ENCODE data around the gene ASCC2.

The ASCC2 gene

DNA sequence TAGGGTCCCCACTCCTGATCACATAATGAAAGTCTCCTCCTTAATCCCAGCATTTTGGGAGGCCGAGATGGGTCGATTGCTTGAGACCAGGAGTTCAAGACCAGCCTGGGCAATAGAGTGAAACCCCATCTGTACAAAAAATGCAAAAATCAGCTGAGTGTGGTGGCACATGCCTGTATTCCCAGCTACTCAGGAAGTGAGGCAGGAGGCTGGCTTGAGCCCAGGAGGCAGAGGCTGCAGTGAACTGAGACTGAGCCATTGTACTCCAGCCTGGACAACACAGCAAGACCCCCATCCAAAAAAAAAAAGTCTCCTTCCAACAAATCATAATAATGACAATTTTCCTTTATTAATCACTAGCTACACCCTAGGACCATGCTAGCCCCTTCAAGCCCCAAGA is 86.4 kb downstream of the ASCC2 start:
- DNase-seq: no peak

DNA sequence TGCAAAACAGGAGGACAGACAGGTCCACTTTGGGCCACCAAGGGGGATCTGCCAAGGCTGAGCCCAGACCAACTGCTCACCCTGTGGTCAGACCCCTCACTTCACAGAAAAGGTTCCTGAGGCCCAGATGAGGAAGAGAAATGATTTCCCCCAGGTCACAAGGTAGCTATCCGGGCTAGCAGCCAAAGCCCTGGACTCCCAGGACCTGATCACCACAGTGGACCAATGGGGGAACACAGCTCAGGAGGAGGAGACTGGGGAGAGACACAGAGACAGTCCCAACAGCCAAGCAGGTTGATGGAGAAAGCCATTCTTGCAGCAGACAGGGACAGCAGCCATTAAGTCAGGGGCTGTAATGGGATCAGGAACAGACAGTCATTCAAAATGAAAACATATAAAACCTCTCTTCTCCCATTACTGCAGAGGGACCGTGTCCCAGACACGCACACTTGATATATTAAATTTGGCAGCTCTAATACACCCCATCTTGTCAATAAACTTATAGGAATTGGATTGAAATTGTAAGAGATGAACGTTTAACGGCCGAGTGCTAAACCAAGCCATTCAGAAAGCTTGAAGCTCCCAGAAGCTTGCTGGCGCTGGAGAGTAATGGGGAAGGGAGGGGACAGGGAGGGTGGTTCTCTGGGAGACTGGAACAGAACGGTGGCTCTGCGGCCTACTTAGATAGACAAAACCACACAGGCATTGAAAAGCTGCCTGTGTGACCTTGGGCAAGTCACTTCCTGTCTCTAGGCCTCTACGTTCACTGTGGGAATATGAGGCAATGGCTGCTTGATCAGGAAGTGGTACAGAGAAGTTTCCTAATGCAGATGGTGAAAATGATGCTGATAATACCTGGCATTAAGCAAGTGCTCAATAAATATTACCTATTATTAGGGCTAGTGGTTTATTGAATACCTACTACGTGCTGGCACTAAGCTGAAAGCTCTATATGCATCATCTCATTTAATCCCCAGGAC is 87.2 kb downstream of the ASCC2 start:
- DNase-seq: peak; percentile 16

DNA sequence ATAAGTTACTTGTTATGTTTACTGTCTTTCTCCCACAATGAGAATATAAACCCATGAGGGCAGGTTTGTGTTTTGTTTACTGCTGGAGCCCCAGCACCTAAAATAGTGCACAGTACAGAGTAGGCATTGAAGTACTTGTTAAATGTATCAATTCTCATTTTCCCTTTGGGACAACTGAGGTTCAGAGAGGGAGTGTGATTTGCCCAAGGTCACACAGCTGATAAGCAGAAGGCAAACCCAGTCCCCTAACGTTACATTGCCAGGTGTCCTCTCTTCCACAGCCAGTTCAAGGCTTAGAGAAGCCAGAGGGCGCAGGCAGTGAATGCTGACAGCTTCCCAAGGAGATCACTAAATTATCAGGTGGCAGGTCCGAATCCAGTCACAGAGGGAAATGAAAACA is 88.0 kb downstream of the ASCC2 start:
- DNase-seq: no peak

DNA sequence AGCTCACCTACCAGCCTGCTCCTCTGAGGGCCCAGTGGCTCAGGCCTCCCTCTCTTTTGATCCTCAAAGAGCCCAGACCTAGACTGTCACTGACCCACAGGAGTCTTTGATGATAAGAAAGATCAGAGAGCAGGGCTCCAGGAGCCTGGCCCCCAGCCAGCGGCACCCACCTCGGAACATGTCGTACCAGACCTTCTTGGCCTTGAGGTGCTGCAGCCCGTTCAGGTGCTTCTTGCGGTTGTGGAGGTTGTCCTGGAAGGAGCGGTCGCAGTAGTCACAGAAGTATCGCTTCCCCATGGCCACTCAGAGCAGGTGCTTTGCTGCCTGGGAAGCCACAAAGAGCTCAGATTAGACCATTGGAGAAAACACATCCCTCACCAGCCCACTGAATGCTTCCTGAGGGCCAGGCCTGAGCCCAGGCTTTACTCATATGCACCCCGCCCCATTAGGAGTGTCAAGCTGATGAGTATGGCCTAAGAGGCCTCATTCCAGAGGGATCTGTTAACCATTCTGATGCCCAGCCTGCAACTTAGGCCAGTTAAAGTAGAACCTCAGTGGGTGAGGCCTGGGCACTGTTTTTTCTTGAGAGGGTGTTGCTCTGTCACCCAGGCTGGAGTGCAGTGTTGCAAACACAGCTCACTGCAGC is 89.7 kb downstream of the ASCC2 start:
- DNase-seq: no peak

DNA sequence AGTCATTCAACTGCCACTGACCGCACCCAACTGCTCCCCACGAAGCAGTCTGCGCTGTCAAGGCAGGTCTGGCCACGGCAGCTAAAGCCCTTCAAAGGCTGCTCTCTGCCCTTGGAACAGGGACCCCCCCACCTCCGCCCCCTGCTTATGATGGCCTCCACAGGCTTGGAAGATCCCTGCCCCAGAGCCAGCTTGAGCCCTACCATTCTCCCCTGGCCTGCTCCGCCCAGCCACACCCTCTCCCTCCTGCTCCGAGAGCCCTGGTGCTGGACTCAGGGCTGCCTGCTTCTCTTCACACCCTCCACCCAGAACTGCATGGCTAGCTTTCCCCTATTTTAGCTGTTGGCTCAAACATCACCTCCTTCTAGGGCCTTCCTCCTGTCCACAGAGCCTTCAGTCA is 90.2 kb downstream of the ASCC2 start:
- no peak for DNase-seq

DNA sequence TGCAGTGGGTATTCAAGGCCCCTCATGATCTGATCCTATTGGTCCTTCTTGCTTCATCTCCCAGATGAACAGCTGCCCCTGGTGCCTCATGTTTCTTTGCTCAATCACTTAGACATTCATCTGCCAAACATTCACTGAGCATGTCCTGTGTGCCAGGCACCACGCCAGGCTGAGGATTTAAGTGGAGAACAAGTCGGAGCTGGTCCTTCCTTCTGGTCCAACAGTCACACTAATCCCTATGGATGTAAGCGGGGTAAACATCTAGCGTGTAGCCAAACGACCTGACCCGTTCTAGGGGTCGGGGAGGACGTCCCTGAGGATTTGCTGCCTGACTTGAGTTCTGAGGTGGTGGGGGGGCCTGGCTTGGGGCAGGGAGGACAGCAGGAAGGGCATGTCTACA is 93.2 kb downstream of the ASCC2 start:
- peak; percentile 37 for DNase-seq

DNA sequence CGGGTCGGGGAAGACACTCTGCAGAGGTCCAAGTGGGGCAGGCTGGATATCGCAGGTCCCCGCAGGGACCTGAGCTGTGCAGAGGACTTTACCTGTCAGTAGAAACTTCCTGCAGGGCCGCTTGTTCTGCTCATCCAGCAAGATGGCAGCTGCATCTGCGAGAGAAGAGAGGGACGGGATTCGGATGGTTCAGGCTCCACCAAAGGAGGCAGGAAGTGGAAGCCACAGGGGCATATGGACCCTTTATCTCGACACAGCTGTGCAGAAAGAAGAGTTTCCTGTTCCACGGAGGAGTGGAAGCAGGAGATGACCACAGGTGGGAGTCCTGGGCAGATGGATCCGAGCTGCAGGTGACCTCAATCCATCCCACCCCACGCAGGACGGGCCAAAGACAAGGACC is 95.7 kb downstream of the ASCC2 start:
- no peak for DNase-seq

DNA sequence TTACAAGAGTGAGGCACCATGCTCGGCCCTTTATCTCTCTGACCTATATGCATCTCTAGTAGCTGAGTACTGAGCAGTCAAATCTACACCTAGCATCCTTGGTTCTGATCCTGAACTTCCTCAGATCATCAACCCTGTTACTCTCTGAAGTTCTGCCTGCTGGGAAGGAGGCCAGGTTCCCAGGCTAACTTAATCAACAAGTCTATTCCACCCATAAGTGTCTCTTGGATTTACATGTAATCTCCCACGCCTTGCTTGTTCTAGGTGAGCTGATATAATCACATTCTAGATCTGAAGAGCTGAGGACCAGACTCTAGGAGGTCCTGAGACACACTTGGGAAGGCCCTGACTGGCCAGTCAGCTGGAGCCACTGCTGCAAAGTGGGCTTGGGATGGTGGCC is 96.1 kb downstream of the ASCC2 start:
- DNase-seq: no peak

DNA sequence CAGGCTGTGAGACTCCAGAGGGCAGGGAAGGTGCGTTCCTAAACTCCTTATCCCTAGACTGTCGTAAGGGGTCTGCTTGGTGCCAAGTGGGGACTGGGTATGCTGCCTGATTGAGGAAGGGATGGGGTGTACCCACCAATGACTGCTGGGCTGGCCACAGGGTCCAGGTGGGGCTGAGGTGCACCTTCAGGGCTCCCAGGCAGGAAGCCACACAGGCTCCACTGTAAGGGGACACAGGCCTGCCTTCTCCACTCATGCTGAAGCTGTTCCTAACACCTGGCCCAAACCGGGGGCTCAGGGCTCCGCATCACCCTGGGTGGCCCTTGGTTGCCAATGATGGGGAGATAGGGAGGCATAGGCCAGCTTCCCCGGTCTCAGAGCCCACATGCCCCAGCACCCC is 97.9 kb downstream of the ASCC2 start:
- DNase-seq: no peak

DNA sequence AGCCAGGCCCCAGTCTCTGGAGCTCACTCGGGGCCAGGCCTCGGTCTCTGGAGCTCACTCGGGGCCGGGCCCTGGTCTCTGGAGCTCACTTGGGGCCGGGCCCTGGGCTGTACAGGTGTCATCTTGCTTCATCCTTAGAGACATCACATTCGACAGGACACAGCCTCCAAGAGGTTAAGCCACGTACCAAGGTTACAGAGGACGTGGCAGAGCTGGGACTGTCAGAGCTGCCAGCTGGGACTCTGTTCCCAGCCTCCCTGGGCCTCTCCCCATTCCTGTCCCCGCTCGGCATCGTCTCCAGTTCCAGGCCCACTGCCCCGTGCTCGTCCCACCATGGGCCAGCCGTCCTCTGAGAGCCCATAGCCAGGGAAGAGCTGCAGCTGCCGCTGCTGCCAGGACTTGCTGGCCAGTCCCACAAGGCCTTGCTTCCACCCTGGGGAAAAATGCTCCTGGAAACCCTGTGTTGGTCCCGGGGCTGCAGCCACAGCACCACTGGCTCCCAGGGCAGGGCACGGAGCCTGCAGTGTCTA is 98.7 kb downstream of the ASCC2 start:
- DNase-seq: no peak

Measured in fibroblast of skin of right biceps (primary cell).